ENCODE measurements around the gene SCUBE1.

The SCUBE1 gene

DNA sequence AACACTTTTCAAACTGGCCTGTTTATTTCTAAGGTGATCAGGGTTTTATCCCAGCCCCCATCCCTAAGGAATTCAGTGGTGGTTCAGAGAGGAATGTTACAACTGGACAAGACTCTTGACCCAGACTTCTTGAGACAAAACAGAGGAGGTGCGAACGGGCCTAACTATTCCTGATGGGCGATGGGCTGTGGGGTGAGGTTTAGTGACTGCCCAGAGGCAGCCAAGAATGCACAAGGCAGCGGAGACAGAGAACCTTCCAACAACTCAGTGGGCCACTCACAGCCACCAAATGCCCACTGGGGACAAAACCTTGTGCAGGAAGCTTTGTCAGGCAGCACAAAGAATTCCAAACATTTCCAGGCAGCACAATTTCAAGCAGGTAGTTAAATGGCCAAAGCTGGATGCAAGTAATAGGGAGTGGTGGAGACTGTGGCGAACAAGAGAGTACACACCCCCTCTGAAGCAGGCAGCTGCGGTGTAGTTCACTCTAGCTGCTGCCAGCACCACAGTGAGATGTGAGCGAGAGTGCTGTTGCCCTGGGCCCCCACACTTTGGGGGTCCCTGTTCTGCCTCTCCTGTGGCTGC lies 29.2 kb downstream of the SCUBE1 start:
- H3K27ac Mint-ChIP-seq = no peak overlapping the region
- H3K4me1 Mint-ChIP-seq = peaks cover 70% of the 10 kb centered on the region
- TF ChIP-seq, protein P1, sequence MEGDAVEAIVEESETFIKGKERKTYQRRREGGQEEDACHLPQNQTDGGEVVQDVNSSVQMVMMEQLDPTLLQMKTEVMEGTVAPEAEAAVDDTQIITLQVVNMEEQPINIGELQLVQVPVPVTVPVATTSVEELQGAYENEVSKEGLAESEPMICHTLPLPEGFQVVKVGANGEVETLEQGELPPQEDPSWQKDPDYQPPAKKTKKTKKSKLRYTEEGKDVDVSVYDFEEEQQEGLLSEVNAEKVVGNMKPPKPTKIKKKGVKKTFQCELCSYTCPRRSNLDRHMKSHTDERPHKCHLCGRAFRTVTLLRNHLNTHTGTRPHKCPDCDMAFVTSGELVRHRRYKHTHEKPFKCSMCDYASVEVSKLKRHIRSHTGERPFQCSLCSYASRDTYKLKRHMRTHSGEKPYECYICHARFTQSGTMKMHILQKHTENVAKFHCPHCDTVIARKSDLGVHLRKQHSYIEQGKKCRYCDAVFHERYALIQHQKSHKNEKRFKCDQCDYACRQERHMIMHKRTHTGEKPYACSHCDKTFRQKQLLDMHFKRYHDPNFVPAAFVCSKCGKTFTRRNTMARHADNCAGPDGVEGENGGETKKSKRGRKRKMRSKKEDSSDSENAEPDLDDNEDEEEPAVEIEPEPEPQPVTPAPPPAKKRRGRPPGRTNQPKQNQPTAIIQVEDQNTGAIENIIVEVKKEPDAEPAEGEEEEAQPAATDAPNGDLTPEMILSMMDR (IDR thresholded peaks at IDR 0.05) = no peak
- H3K27me3 Mint-ChIP-seq (ENCODE audit: low read depth, poor library complexity) = peaks cover 27% of the 10 kb centered on the region
- no peak for DNase-seq
- H3K9me3 Mint-ChIP-seq = no peaks in the 10 kb centered on the region
- no peak overlapping the region for H3K4me3 Mint-ChIP-seq
- peaks cover 12% of the 10 kb centered on the region for H3K36me3 Mint-ChIP-seq (ENCODE audit: low read depth)

DNA sequence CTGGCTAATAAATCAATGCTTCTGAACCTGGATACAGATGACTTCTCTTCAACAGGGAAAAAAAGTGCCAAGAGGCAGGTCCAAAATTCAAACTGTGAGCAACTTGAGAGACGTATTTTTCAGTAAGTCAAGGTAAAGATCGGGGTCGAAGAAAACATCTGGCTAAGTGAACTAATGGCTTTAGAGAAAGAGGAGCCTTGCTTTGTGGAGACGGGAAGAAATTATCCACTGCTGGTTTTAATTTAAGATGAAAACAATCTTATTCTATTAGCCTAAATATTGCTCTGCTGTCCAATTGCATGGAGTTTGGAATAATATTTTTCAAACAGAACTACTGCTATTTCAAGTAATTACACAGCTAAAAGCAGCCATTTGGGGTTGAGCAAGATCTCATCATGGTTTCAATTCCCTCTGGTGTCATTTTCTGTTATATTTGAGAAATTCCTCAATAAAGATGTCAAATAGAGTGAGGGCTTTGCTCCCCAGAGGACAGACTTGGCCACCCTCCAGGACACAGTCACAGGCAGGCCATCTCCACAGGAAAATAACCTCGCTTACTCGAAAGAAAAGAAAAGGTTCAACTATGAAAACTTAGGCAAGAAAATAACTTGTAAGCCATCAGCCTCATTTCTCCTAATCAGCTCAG lies 29.8 kb downstream of the SCUBE1 start:
- H3K4me3 Mint-ChIP-seq = no peak overlapping the region
- H3K36me3 Mint-ChIP-seq (ENCODE audit: low read depth) = peaks cover 9% of the 10 kb centered on the region
- DNase-seq = no peak
- H3K9me3 Mint-ChIP-seq = no peaks in the 10 kb centered on the region
- TF ChIP-seq, protein P1 (IDR thresholded peaks at IDR 0.05) = no peak
- H3K27ac Mint-ChIP-seq = no peak overlapping the region
- peaks cover 76% of the 10 kb centered on the region for H3K4me1 Mint-ChIP-seq
- peaks cover 22% of the 10 kb centered on the region for H3K27me3 Mint-ChIP-seq (ENCODE audit: low read depth, poor library complexity)

DNA sequence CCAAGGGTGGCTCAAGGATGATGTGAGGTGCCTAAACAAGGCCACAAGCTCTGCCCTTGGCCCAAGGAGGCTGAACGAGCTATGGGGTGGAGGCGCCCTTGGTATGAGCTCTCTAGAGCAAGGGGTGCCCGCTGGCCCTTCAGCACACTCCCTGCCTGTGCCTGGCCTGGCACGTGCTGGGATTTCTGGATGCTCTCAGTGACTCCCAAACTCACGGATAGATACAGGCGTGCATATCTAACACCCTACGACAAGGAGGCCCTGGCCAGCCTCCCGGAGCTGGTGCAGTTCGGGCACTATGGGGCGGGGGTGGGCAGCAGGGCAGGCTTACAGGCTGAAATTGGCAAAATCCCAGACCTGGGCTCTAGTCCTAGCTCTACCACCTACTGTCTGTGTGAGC lies 30.6 kb downstream of the SCUBE1 start:
- no peak overlapping the region for H3K4me3 Mint-ChIP-seq
- H3K36me3 Mint-ChIP-seq (ENCODE audit: low read depth) = peaks cover 3% of the 10 kb centered on the region
- H3K27ac Mint-ChIP-seq = no peak overlapping the region
- peaks cover 19% of the 10 kb centered on the region for H3K27me3 Mint-ChIP-seq (ENCODE audit: low read depth, poor library complexity)
- TF ChIP-seq, protein P1 (IDR thresholded peaks at IDR 0.05) = no peak
- peaks cover 80% of the 10 kb centered on the region for H3K4me1 Mint-ChIP-seq
- no peak for DNase-seq
- H3K9me3 Mint-ChIP-seq = no peaks in the 10 kb centered on the region

DNA sequence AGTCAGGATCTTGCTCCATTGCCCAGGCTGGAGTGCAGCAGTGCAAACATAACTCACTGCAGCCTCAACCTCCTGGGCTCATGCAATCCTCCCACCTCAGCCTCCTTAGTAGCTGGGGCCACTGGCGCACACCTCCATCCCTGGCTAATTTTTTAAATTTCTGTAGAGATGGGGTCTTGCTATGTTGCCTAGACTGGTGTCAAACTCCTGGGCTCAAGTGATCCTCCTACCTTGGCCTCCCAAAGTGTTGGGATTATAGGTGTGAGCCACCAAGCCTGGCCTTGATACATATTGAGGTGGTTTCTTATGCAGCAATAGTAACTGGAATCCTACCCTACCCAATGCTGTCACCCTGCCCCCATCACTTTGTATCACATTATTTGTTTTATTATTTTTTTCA lies 32.4 kb downstream of the SCUBE1 start:
- peaks cover 4% of the 10 kb centered on the region for H3K36me3 Mint-ChIP-seq (ENCODE audit: low read depth)
- H3K27ac Mint-ChIP-seq = no peak overlapping the region
- H3K27me3 Mint-ChIP-seq (ENCODE audit: low read depth, poor library complexity) = peaks cover 10% of the 10 kb centered on the region
- DNase-seq = no peak
- H3K4me1 Mint-ChIP-seq = peaks cover 79% of the 10 kb centered on the region
- TF ChIP-seq, protein P1 (IDR thresholded peaks at IDR 0.05) = no peak
- H3K9me3 Mint-ChIP-seq = no peaks in the 10 kb centered on the region
- H3K4me3 Mint-ChIP-seq = no peak overlapping the region

DNA sequence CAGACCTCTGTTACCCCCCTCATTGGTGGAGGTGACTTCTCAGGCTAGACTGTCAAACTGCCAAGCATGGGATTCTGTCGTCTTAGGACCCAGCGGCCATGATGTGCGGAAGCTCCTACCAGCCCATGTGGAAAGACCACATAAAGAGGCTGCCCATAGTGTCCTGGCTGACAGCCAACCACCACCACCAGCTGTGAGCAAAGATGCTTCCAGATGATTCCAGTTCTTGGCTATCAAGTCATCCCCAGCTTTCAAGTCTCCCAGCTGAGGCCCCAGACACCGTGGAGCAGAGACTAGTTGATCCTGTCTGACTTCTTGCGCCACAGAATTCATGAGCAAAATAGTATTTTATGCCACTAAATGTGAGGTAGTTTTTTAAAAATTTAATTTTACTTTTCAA lies 32.9 kb downstream of the SCUBE1 start:
- H3K36me3 Mint-ChIP-seq (ENCODE audit: low read depth) = peaks cover 4% of the 10 kb centered on the region
- peaks cover 10% of the 10 kb centered on the region for H3K27me3 Mint-ChIP-seq (ENCODE audit: low read depth, poor library complexity)
- peak overlapping the region; percentile 43 for H3K4me3 Mint-ChIP-seq
- TF ChIP-seq, protein P1 (IDR thresholded peaks at IDR 0.05) = no peak
- H3K27ac Mint-ChIP-seq = no peak overlapping the region
- no peak for DNase-seq
- no peaks in the 10 kb centered on the region for H3K9me3 Mint-ChIP-seq
- H3K4me1 Mint-ChIP-seq = peaks cover 78% of the 10 kb centered on the region

DNA sequence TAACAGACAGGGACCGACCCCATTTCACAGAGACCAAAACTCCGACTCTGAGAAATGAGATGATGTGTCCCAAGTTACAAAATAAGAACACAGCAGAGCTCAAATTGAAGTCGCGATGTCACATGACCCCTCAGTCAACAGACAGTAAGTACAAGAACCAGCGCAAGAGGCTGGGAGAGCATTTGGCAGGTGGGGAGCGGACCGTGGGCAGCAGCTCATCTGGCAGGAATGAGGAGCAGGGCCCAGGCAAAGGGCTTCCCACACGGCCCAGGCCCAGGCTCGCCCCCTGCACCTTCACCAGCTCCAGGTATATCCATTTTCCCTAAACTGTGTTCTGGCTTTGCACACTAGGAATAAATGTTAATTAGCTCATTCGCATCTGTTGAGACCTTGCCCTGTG lies 34.3 kb downstream of the SCUBE1 start:
- TF ChIP-seq, protein P1 (IDR thresholded peaks at IDR 0.05) = no peak
- Mint-ChIP-seq H3K27ac (peak overlapping the region; percentile 40), H3K4me1 (peaks cover 79% of the 10 kb centered on the region), H3K27me3 (ENCODE audit: low read depth, poor library complexity) (peaks cover 18% of the 10 kb centered on the region), H3K4me3 (no peak overlapping the region), H3K36me3 (ENCODE audit: low read depth) (peaks cover 15% of the 10 kb centered on the region), H3K9me3 (no peaks in the 10 kb centered on the region)
- no peak for DNase-seq

Data from nephron progenitor cell (in vitro differentiated cells).